Endothelial cell (in vitro differentiated cells): Measurements from ENCODE around the gene ERCC6L2. TPM values are rescaled to one million over a fixed set of nuclear protein-coding genes. Genes with fewer than 3 reads are reported as not detected.

Source experiments
- DNase-seq: peaks from one replicate; pipeline ENCODE4 v3.0.0; 2021; ENCODE audit warnings: low spot score
- H3K27ac Mint-ChIP-seq: one replicate; pipeline ENCODE4 v1.8.0; 2021; ENCODE audit warnings: mixed read lengths, inconsistent platforms; ENCODE audit not compliant: unreplicated experiment
- H3K27me3 Mint-ChIP-seq: one replicate; pipeline ENCODE4 v1.8.0; 2021; ENCODE audit warnings: mild to moderate bottlenecking, moderate library complexity, mixed read lengths, inconsistent platforms; ENCODE audit not compliant: unreplicated experiment
- H3K36me3 Mint-ChIP-seq: one replicate; pipeline ENCODE4 v1.8.0; 2021; ENCODE audit warnings: mild to moderate bottlenecking, low read depth, mixed read lengths, inconsistent platforms; ENCODE audit not compliant: unreplicated experiment
- H3K4me1 Mint-ChIP-seq: one replicate; pipeline ENCODE4 v1.8.0; 2021; ENCODE audit warnings: mild to moderate bottlenecking, mixed read lengths, inconsistent platforms; ENCODE audit not compliant: unreplicated experiment
- H3K4me3 Mint-ChIP-seq: one replicate; pipeline ENCODE4 v1.8.0; 2021; ENCODE audit warnings: mild to moderate bottlenecking, mixed read lengths, inconsistent platforms; ENCODE audit not compliant: unreplicated experiment
- H3K9me3 Mint-ChIP-seq: one replicate; pipeline ENCODE4 v1.8.0; 2021; ENCODE audit warnings: mixed read lengths, inconsistent platforms; ENCODE audit not compliant: unreplicated experiment
- CTCF ChIP-seq: fragments of 200-600 bp; sonication (generic); IDR thresholded peaks from one replicate; pipeline ENCODE4 v1.5.0; 2021; ENCODE audit warnings: antibody characterized with exemption; ENCODE audit not compliant: unreplicated experiment
- total RNA-seq: library from RNA; stranded (reverse); fragmentation: NEBNext Ultra II Directional; extraction: Animal tissue kit (Norgen Biotek cat#: 25700); gene quantifications from one replicate; pipeline ENCODE4 v1.2.1, GENCODE V29; 2021; ENCODE audit not compliant: unreplicated experiment

The ERCC6L2 gene
- total RNA-seq, 1 donor from 2014 or later, result 40.5 TPM

GRCh38 chr9:95854386-95855020 lies 21.0 kb upstream of the ERCC6L2 start:
- TF ChIP-seq CTCF, result no peak
- Mint-ChIP-seq H3K4me3 (no peak overlapping the region), H3K36me3 (no peaks in the 10 kb centered on the region), H3K27me3 (peaks cover 1% of the 10 kb centered on the region), H3K9me3 (no peaks in the 10 kb centered on the region), H3K4me1 (no peaks in the 10 kb centered on the region), H3K27ac (no peak overlapping the region)
- no peak for DNase-seq

- Mint-ChIP-seq H3K27me3 (peaks cover 1% of the 10 kb centered on the region), H3K36me3 (no peaks in the 10 kb centered on the region), H3K4me1 (no peaks in the 10 kb centered on the region), H3K27ac (no peak overlapping the region), H3K4me3 (no peak overlapping the region), H3K9me3 (no peaks in the 10 kb centered on the region)
- TF ChIP-seq CTCF, result no peak
- no peak for DNase-seq
Observed at GRCh38 chr9:95855961-95856360, 19.5 kb upstream of the ERCC6L2 start.

GRCh38 chr9:95857124-95857523 lies 18.4 kb upstream of the ERCC6L2 start:
- no peak for TF ChIP-seq CTCF
- Mint-ChIP-seq H3K27ac (no peak overlapping the region), H3K4me3 (no peak overlapping the region), H3K36me3 (no peaks in the 10 kb centered on the region), H3K4me1 (no peaks in the 10 kb centered on the region), H3K9me3 (no peaks in the 10 kb centered on the region), H3K27me3 (peaks cover 1% of the 10 kb centered on the region)
- DNase-seq, result no peak

GRCh38 chr9:95857896-95858295 lies 17.6 kb upstream of the ERCC6L2 start:
- no peaks in the 10 kb centered on the region for H3K9me3 Mint-ChIP-seq
- H3K36me3 Mint-ChIP-seq, result no peaks in the 10 kb centered on the region
- no peak for TF ChIP-seq CTCF
- no peak for DNase-seq
- no peaks in the 10 kb centered on the region for H3K4me1 Mint-ChIP-seq
- no peak overlapping the region for H3K27ac Mint-ChIP-seq
- H3K4me3 Mint-ChIP-seq, result no peak overlapping the region
- H3K27me3 Mint-ChIP-seq, result peaks cover 1% of the 10 kb centered on the region

- no peak overlapping the region for H3K4me3 Mint-ChIP-seq
- no peaks in the 10 kb centered on the region for H3K9me3 Mint-ChIP-seq
- no peak for TF ChIP-seq CTCF
- no peak overlapping the region for H3K27ac Mint-ChIP-seq
- H3K4me1 Mint-ChIP-seq, result no peaks in the 10 kb centered on the region
- no peaks in the 10 kb centered on the region for H3K27me3 Mint-ChIP-seq
- no peaks in the 10 kb centered on the region for H3K36me3 Mint-ChIP-seq
- no peak for DNase-seq
Observed at GRCh38 chr9:95862343-95862742, 13.1 kb upstream of the ERCC6L2 start.
